Femur (tissue), 1 donor: Measurements from ENCODE around the gene MRPS10.

ENCODE experiments used
- DNase-seq: peaks from one replicate; pipeline ENCODE4 v3.0.0-alpha.2; 2017

MRPS10 gene

DNA sequence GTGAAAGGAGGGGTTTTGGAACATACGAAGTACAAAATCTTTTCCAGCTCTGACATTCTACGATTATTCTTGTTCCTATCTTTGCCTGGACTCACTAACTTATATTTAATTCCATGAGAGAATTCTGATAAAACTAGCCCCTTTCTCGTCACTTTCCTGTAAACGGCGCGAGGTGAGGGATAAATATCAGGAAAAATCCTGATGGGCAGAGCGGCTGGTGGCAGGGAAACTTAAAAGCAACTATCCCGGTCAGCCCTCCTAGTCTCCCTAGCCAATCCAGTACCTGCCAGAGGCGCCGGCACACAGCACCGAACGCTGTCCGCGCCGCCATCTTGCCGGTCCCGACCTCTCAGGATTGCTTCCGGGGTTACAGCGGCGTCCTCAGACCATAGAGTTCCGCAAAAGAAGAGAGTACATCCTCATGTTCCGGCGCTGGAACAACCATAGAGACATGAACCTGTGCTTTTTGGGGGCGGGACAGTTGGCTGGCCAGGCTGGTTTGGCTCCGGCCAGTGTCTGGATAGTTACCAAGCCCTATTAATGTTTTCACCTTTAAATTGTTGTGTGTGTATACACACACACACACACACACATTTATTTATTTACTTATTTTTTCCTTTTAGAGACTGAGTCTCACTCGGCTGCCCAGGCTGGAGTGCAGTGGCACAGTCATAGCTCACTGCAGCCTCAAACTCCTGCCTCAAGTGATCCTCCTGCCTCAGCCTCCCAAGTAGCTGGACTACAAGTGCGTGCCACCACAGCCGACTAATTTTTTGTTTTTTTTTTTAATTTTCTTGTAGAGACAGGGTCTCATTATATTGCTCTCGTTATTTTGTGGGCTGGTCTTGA, at the start of gene MRPS10:
Gene MRPS10 (minus strand): TSS at position 343 of the 849 bp plus-strand sequence. CDS start 12 bp downstream, at position 331.
- DNase-seq = peak; percentile 95

DNA sequence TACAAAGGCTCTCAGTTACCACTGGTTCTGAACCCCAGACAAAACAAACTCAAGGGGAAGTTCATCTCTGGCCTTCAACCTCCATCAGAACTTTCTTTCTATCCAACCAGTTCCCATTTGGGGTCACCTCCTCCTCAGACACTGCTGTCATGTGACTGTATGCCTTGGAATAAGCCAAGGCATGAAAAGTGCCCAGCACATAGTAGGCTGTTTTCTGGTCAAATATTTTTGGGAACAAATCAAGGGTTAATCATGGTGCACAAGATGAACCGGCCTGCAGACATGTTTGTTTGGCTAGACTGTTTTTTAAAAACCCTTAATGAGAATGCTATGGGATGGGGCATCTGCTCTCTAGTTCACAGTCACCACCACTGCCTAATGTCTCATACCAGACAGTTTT, 48.9 kb upstream of the MRPS10 start:
- no peak for DNase-seq

DNA sequence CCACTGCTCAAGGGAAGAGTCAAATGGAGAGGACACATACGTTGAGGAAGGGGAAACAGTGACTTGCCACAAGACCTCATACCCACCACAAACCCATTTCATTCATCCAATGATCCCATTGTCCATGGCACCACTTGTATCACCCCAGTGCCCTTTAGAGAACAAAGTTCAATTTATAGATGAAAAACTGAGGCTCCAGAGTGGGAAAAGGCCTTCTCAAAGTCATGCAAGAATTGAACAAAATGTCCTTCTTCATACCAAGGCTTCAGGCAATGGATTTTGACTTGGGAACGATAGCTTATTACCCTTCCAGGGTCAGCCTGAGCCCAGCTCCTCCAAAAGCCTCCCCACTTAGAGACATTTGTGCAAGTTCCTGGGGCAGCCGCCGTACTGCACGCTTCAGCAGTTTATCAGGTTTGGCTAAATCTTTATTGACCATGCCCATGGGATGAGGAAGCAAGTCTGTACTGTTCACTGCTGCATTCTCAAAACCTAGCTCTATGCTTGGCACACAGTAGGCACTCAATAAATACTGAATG, 47.3 kb upstream of the MRPS10 start:
- DNase-seq = no peak

DNA sequence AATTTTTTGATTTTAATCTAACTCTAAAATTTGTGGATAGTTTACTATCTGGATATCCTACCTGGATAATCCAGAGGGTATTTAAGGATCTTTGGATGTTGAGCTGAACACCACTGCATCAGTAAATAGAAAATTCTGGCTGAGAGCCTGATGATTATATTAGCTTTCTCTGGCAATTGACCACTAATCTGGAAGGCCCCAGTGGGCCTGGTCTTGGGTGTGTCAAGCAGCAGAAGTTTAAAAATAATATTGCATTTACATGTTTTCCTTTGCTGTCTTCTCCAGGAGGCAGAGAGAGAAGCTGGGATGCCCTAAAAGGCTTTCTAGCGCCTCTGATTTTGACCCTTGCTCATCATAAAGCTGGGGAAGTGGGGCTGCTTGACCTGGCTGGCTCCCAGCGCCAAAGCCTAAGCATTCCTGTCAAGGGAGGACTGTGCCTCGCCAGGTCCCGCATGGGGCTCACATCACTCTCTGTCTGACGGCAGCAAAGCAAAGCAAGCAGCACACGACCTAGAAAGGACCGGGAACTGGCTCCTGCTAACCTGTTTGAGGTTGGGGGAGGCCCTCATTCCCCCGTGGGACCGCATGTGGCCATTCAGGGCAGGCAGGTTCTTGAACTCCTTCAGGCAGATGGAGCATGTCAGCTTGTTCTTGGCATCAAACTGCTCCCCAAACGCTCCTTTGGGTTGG, 46.6 kb upstream of the MRPS10 start:
- DNase-seq = no peak

GRCh38 chr6:42263165-42263728, 45.6 kb upstream of the MRPS10 start:
- DNase-seq = no peak

GRCh38 chr6:42260972-42261371, 43.3 kb upstream of the MRPS10 start:
- DNase-seq = no peak

DNA sequence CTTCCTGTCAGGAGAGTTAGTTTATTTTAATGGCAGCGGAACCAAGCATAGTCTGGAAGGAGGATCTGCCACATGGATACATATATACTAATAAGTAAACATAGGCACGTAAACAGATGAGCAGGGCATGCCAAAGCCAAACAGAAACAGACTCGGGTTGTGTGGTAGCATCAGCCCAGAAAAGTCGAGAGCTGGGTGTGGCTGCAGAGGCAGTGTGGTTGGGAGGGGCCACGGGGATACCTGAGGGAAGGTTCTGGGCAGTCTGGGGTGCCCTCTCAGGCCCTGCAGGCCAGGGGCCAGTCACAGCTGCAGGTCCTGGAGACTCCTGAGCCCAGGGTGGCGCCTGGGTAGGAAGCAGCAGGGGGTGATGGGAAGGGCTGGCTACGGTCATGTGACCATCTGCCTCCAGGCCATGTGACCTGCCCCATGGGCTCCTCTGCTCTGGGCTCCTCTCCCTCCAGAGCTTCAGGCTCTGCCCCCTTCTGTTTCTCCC, 42.8 kb upstream of the MRPS10 start:
- no peak for DNase-seq

DNA sequence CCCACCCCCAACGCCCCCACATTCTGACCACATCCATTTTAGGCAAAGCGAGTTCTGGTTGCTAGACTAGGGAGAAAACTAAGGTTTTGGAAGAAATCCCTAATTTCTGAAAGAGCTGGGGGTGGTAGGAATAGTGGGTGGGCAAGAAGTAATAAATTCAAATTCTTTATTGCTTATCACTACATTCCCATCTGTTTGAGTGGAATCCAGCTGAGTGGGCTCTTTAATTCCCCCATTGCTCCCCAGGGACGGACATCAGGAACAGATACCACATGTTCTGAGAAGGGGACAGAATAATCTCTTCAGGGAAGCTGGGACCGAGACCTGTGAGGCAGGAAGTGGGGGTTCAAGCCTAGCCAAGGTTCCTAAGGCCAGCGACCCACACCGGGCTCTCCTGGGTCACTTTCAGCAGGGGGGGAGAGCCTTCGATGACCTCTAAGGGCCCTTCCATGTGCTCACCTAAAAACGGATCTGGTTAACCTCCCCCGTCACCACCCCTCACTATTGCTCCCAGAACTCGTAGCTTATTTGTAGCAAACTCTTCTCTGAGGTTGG, 42.3 kb upstream of the MRPS10 start:
- no peak for DNase-seq

DNA sequence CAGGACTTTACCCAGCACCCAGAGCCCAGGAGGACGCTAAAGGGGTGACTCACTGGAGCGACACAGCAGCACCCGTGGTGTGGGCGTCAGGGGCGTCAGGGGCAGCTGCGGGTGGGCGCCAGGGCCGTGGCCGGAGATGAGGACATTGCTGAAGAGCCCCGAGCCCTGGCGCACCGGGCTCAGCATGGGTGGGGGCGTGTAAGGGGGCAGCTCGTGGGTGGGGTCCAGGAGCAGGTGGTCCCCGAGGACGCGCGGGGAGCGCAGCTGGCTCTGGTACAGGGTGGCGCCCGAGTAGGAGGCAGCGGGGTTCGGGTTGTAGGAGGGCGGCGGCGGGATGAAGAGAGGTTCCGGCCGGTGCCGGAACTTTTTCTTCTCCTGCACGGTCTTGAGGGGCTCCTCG, 41.6 kb upstream of the MRPS10 start:
- DNase-seq = no peak

- no peak for DNase-seq
Observed at GRCh38 chr6:42257614-42258013, 40.0 kb upstream of the MRPS10 start.

- no peak for DNase-seq
Observed at GRCh38 chr6:42257063-42257462, 39.4 kb upstream of the MRPS10 start.

GRCh38 chr6:42255050-42255449, 37.4 kb upstream of the MRPS10 start:
- DNase-seq = no peak

DNA sequence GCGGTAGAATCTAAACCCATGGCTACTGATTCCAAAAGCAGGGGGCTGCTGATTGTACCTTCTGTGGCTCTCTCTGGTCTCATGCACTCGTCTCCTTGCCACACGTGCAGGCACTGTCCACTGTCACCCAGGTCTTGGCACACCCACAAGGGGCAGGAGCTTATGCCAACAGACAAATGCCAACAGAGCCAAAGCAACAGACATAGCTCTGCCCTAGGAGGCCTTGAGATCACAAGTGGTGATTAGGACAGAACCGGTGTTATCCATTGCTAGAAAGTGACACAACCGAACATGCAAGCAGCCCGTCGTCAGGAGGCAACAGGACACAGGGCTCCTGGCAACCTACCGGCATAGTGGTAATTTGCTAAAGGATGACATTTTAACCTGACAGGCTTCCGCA, 36.8 kb upstream of the MRPS10 start:
- no peak for DNase-seq

DNA sequence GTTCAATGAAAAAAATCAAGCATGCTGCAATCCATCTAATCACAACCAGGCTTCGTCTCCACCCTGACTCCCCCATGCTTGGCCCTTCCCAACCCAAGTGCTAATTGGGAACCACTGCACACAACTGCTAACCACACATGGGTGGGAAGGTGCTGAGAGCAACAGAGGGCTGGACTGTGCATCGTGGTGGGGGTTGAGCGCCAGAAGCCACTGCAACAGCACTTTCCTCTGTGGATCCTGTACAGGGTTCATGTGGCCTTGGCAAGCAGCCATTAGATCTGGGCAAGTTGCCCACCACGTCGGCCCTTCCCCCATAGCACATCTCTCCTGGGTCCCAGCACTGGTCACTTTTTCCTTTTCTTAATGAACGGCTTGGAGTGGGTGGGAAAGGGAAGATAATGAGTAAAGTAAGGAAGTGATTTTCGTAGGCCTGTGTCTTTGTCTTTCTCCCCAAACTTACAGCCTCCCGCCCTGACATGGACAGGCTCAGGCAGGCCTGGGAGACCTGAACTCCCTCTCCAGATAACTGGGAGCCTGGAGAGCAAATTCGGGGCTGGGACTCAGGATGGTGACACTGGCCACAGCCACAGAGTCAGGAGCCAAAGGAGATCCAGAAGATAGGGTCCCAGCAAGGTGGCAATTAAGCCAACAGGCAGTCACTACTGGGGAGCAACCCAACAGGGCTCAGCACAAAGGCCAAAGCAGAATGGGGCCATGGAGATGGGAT, 34.4 kb upstream of the MRPS10 start:
- peak; percentile 82 for DNase-seq

GRCh38 chr6:42251500-42251899, 33.8 kb upstream of the MRPS10 start:
- no peak for DNase-seq

- DNase-seq = no peak
Observed at GRCh38 chr6:42250274-42250931, 32.7 kb upstream of the MRPS10 start.

DNA sequence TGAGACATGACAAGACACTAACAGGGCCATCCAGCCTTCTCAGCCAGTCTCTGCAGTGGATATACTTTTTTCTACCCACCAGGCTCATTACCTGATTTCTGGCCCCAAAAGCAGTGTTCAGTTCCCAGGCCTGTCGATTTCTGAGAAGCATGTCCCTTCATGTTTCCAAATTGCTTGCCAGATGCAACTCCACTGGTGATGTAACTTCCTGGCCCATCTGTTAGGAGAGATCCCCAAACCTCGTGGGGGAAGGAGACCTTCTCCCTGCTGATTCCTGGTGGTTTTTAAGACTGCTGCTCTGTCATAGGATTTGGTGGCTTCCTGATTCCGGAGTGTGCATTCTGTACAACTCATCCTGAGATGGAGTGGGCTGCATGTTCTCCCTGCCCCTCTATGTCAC, 31.6 kb upstream of the MRPS10 start:
- no peak for DNase-seq

GRCh38 chr6:42243046-42243445, 25.4 kb upstream of the MRPS10 start:
- DNase-seq = no peak

- no peak for DNase-seq
Observed at GRCh38 chr6:42241915-42242314, 24.3 kb upstream of the MRPS10 start.

- DNase-seq = no peak
Observed at GRCh38 chr6:42239736-42240375, 22.2 kb upstream of the MRPS10 start.

DNA sequence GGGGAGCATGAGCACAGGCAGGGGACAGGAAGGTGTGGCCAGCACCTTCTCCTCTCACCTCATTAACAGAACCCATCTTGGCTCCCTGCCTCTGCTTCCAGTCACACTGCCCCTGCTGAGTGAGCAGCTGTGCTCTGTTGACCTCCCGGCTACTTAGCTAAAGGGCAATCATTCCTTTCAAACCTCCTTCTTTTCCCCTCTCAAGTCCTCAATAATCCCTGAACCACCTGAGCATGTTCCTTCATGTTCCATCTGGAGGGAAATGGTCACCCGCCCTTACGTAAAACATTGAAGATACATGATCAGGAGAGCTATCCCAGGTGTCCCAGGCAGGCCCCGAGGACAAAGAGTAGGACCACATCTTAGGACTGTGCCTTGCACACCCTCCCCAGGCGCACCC, 21.7 kb upstream of the MRPS10 start:
- DNase-seq = no peak
